ENCODE results near the gene TRPC4AP. TPM values are rescaled to one million over a fixed set of nuclear protein-coding genes. Genes with fewer than 3 reads are reported as not detected.

Gene TRPC4AP
- total and polyA plus RNA-seq, 2 of the 8 experiments (the other 6 are each of a cell fraction or from before 2014, with no cell fraction given): 73.1 to 74.8 TPM

- TF ChIP-seq HDAC2 (IDR thresholded peaks at IDR 0.05; ENCODE audit: borderline replicate concordance in 1 of 2, low read depth in 2 of 2, low read length in 2 of 2) (no peak), SUZ12 (IDR thresholded peaks at IDR 0.05; ENCODE audit: low read length) (no peak), RXRA (IDR thresholded peaks at IDR 0.05; ENCODE audit: insufficient read depth, low read depth, low read length) (no peak), BRCA1 (IDR thresholded peaks at IDR 0.05; ENCODE audit: low read depth, low read length) (no peak), TBP (IDR thresholded peaks at IDR 0.05; ENCODE audit: low read depth, low read length) (no peak)
These were observed 86.6 kb downstream of the TRPC4AP start (continued) for GRCh38 chr20:35006009-35006408.

Data from H1 (cell line).